ENCODE measurements around the gene CRLF2.
"Not testable (repeated sequence)": the region's sequence is repeated elsewhere in the genome, so short reads cannot be mapped to it uniquely, and the experiment has no call there.

Gene CRLF2

GRCh38 chrX:1167466-1167865, 45.0 kb downstream of the CRLF2 start:
- DNase-seq (ENCODE audit: low spot score): no peak

- peak; percentile 80 for DNase-seq (ENCODE audit: low spot score)
These were observed 46.8 kb downstream of the CRLF2 start for GRCh38 chrX:1165535-1166196.

DNA sequence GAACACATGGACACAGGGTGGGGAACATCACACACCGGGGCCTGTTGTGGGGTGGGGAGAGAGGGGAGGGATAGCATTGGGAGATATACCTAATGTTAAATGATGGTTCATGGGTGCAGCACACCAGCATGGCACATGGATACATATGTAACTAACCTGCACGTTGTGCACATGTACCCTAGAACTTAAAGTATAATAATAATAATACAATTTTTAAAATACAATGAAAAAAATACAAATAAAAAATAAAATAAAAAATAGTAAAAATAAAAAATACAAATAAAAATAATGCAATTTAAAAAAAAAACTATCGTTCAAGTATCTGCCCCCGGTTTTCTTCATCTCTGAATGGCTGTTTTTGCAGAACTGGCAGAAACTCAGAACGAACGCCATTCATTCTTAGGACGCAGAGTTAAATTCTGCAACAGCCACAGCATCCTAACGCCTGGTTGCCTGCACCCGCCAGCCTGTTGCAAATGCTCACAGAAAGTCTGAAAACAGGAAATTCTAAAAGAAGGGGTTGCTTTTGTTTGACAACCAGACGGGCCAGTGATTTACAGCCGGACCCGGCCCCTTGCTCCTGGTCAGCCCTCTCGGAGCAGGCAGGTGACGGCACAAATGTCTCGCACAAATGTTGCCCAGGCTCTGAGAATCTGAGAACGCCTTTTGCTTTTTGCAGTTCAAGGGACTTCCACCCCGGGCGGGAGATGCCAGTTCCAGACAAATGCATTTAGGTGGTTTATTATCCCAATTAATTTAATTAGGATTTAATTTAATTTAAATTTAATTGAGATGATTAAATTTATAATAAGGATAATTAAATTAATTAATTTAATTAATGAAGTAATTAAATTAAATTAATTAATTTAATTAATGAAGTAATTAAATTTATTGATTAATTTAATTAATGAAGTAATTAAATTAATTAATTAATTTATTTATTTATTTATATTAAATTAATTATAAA, 47.8 kb downstream of the CRLF2 start:
- DNase-seq (ENCODE audit: low spot score): peak; percentile 15

- DNase-seq (ENCODE audit: low spot score): no peak
These were observed 49.2 kb downstream of the CRLF2 start for GRCh38 chrX:1163231-1163630.

GRCh38 chrX:1162119-1162916, 50.1 kb downstream of the CRLF2 start:
- no peak for DNase-seq (ENCODE audit: low spot score)

DNA sequence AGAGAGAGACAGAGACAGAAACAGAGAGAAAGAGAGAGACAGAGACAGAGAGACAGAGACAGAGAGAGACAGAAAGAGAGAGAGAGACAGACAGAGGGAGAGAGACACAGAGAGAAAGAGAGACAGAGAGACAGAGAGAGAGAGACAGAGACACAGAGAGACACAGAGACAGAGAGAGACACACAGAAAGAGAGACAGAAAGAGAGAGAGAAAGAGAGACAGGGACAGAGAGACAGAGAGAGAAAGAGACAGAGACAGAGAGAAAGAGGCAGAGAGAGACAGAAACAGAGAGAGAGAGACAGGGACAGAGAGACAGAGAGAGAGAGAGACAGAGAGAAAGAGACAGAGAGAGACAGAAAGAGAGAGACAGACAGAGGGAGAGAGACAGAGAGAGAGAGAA, 52.9 kb downstream of the CRLF2 start:
- no peak for DNase-seq (ENCODE audit: low spot score)

DNA sequence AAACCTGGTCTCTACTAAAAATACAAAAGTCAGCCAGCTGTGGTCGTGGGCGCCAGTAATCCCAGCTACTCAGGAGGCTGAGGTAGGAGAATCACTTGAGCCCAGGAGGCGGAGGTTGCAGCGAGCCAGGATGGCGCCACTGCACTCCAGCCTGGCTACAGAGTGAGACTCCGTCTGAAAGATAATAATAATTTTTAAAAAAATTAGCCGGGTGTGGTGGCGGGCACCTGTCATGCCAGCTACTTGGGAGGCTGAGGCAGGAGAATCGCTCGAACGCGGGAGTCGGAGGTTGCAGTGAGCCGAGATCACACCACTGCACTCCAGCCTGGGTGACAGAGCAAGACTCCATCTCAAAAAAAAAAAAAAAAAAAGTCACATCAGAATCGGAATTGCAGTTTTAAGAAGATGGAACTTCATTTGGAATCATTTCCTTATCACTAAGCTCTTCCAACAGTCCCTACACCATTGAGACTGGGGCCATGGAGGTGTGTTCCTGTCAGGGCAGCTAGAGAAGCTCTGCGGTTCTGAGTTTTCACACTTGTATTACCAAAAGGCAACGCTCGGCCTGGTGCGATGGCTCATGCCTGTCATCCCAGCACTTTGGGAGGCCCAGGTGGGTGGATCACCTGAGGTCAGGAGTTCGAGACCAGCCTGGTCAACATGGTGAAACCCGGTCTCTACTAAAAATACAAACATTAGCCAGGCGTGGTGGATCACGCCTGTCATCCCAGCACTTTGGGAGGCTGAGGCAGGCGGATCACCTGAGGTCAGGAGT, 55.6 kb downstream of the CRLF2 start:
- not testable (repeated sequence) for DNase-seq (ENCODE audit: low spot score)

DNA sequence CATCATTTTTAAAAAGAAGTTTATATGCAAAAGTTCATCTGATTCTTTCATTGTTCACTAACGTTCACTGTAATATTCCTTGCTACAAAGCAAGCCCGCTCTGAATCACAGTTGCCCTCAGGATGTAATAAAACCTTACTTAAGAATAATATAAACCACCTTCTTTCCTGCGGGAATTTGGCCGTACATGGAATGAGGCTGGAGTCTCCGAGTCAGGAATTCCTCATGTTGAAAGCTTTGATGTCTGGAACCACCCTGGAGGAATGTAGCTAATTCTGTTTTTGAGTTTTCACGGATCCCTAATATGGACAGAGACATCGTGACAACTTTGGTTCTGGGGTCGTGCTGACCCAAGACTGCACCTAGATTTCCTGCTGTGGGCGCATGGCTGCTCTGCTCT, 58.5 kb downstream of the CRLF2 start:
- DNase-seq (ENCODE audit: low spot score): no peak

DNA sequence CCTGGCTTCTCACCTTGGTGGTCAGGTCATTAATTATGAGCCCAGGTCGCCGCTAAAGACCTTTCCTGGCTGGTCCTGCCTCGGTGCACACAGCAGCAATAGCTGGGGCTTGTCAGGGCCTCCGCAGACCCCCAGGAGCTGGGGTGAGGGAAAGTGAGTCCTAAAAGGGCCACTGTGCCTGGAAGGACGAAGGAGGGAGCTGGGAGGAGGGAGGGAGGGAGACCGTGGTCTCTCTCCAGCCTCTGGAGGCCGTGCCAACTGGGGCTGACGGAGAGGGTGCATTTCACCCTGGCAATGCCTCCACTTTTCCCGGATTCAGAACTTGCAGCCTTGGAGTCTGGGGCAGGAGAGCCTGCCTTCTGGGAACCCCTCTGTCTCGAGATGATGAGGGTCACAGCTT, 60.4 kb downstream of the CRLF2 start:
- no peak for DNase-seq (ENCODE audit: low spot score)

DNA sequence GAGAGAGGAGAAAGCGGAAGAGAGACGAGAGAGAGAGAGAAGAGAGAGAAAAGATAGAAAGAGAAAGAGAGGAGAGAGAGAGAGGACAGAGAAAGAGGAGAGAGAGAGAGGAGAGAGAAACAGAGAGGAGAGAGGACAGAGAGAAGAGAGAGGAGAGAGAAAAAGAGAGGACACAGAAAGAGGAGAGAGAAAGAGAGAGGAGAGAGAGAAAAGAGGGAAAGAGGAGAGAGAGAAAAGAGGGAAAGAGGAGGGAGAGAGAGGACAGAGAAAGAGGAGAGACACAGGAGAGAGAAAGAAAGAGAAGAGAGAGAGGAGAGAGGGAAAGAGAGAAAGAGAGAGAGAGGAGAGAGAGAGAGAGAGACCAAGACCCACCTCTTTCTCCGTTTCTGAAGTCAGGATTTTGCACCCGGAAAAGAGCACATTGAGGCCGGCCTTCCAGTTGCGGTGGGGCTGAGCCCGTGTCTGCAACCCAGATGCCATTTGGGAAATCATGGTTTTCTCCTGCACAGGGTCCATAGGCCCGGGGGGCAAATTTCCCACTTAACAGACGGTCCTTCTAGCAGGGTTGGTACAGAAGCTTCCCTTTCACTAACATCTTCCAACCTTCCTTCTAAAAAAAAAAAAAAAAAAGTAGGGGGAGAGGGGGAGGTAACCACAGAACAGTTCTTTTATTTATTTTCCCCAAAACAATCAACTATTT, 60.9 kb downstream of the CRLF2 start:
- DNase-seq (ENCODE audit: low spot score): no peak

- DNase-seq (ENCODE audit: low spot score): no peak
These were observed 61.7 kb downstream of the CRLF2 start for GRCh38 chrX:1150569-1151347.

DNA sequence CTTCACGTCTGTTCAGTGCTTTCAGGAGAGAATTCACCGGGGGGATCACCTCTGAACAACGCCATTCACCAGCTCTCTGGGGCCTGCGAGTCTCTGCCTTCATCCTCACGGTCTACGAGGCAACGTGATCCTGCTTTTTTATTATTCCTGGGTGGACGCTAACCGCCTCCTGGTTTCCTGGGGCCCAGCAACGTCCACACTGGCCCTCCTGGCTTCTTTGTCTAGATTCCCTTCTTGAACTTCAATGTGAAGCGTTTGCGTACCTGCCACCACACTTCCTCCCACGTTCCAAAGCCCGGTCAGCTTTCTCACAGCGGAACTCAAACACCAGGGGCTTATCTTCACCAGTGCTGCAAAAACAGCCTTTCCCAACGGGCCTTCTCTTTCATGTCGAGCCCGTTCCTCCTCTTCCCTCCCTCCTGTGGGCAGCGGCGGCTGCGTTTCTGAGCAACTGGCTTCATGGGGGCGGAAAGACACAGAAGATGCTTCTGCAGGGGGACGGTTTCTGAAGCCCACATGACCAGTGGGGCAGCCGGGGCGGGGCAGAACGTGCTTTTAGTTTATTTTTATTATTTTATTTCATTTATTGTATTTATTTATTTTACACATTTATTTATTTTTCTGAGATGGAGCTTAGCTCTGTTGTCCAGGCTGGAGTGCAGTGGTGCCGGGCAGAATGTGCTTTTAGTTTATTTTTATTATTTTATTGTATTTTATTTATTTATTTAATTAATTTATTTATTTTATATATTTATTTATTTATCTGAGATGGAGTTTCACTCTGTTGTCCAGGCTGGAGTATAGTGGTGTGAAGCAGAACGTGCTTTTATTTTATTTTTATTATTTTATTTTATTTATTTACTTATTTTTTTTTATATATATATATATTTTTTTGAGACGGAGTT, 64.6 kb downstream of the CRLF2 start:
- DNase-seq (ENCODE audit: low spot score): no peak

DNA sequence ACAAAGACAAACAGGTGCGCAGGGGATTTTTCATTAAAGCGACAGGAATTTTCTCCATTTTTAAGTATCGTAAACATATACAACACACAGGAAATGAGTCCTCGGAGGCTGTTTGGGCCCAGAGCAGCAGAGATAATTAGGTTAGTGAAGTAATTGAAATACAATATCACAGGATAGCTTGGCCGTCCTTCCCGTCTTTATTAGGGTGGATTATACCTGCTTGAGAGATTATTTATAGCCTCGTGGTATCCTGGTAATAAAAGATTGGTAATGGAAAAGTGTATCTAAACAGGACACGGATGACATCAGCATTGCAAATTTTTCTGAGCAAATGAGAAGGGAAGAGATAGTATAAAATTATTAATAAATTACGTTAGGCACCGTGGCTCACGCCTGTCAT, 68.2 kb downstream of the CRLF2 start:
- no peak for DNase-seq (ENCODE audit: low spot score)
